Mesenchymal stem cell (in vitro differentiated cells and primary cell): Measurements from ENCODE around the gene MYO3A.

Source experiments
- DNase-seq: peaks from one replicate; pipeline ENCODE4 v3.0.0-alpha.2; 2013
- H2AFZ ChIP-seq: one replicate; pipeline ENCODE4 v1.6.1; 2013; ENCODE audit warnings: low read depth, mild to moderate bottlenecking, control low read depth, inconsistent platforms, low read length, moderate library complexity
- H2AK5ac ChIP-seq: 2 replicates; pipeline ENCODE4 v1.6.1; 2013; ENCODE audit warnings: low read length, moderate library complexity, mild to moderate bottlenecking, inconsistent platforms; ENCODE audit not compliant: severe bottlenecking
- H2BK120ac ChIP-seq: one replicate; pipeline ENCODE4 v1.6.1; 2013; ENCODE audit warnings: low read depth, mild to moderate bottlenecking, inconsistent platforms, low read length, moderate library complexity
- H2BK12ac ChIP-seq, 2 experiments: one replicate each; pipeline ENCODE4 v1.6.1; 2013; ENCODE audit warnings: inconsistent platforms in 2 of 2, low read length in 2 of 2, mild to moderate bottlenecking in 2 of 2, moderate library complexity in 2 of 2, control low read depth in 1 of 2
- H2BK15ac ChIP-seq: one replicate; pipeline ENCODE4 v1.6.1; 2013; ENCODE audit warnings: mild to moderate bottlenecking, low read depth, inconsistent platforms; ENCODE audit not compliant: poor library complexity, severe bottlenecking
- H2BK5ac ChIP-seq: 2 replicates; pipeline ENCODE4 v1.6.1; 2013; ENCODE audit warnings: low read depth, mild to moderate bottlenecking, low read length, control low read depth, inconsistent platforms; ENCODE audit not compliant: poor library complexity, severe bottlenecking
- H3K14ac ChIP-seq, 2 experiments: one replicate each; pipeline ENCODE4 v1.6.1; 2013; ENCODE audit warnings: inconsistent platforms in 2 of 2, low read length in 2 of 2, control low read depth in 1 of 2, mild to moderate bottlenecking in 1 of 2, moderate library complexity in 1 of 2
- H3K18ac ChIP-seq, 2 experiments: one replicate each; pipeline ENCODE4 v1.6.1; 2013; ENCODE audit warnings: inconsistent platforms in 2 of 2, low read length in 2 of 2, control low read depth in 1 of 2, low read depth in 1 of 2, mild to moderate bottlenecking in 1 of 2
- H3K23ac ChIP-seq, 2 experiments: one replicate each; pipeline ENCODE4 v1.6.1; 2013; ENCODE audit warnings: inconsistent platforms in 2 of 2, low read length in 2 of 2, mild to moderate bottlenecking in 2 of 2, moderate library complexity in 2 of 2, control low read depth in 1 of 2
- H3K27ac ChIP-seq: 2 replicates; pipeline ENCODE4 v1.5.1; 2013; ENCODE audit warnings: mild to moderate bottlenecking, moderate library complexity, low read length, control low read depth, inconsistent platforms; ENCODE audit not compliant: poor library complexity, severe bottlenecking
- H3K27me3 ChIP-seq, 2 experiments: 2 replicates each; pipeline versions ENCODE4 v1.6.1 to v1.7.0; 2013; ENCODE audit warnings: low read length in 2 of 2, mild to moderate bottlenecking in 2 of 2, moderate library complexity in 2 of 2, control low read depth in 1 of 2, inconsistent platforms in 1 of 2; ENCODE audit not compliant: control insufficient read depth in 1 of 2, insufficient read depth in 1 of 2
- H3K36me3 ChIP-seq, 2 experiments: 2 replicates each; pipeline versions ENCODE4 v1.6.1 to v1.7.0; 2013; ENCODE audit warnings: low read length in 2 of 2, control low read depth in 1 of 2, inconsistent platforms in 1 of 2, low read depth in 1 of 2, mild to moderate bottlenecking in 1 of 2; ENCODE audit not compliant: insufficient read depth in 2 of 2, control insufficient read depth in 1 of 2
- H3K4ac ChIP-seq, 2 experiments: one replicate each; pipeline ENCODE4 v1.6.1; 2013; ENCODE audit warnings: inconsistent platforms in 2 of 2, low read length in 2 of 2, mild to moderate bottlenecking in 2 of 2, moderate library complexity in 2 of 2, control low read depth in 1 of 2, low read depth in 1 of 2
- H3K4me1 ChIP-seq: 2 replicates; pipeline ENCODE4 v1.6.1; 2013; ENCODE audit warnings: low read depth, low read length, control low read depth; ENCODE audit not compliant: control insufficient read depth, insufficient read depth
- H3K4me2 ChIP-seq: 2 replicates; pipeline ENCODE4 v1.6.1; 2013; ENCODE audit warnings: low read length, mild to moderate bottlenecking, inconsistent platforms; ENCODE audit not compliant: poor library complexity, severe bottlenecking
- H3K4me3 ChIP-seq, 2 experiments: 2 replicates each; pipeline versions ENCODE4 v1.5.1 to v1.7.0; 2013; ENCODE audit warnings: low read length in 2 of 2, mild to moderate bottlenecking in 2 of 2, control low read depth in 1 of 2, low read depth in 1 of 2; ENCODE audit not compliant: insufficient read depth in 1 of 2
- H3K79me1 ChIP-seq: replicated peaks from 2 replicates; pipeline ENCODE4 v1.6.1; 2013; ENCODE audit warnings: mild to moderate bottlenecking, control low read depth, low read length, inconsistent platforms; ENCODE audit not compliant: poor library complexity, severe bottlenecking
- H3K9ac ChIP-seq: 2 replicates; pipeline ENCODE4 v1.7.0; 2013; ENCODE audit warnings: mild to moderate bottlenecking, low read length, moderate library complexity
- H3K9me3 ChIP-seq: 2 replicates; pipeline ENCODE4 v1.7.0; 2013; ENCODE audit warnings: mild to moderate bottlenecking, low read length; ENCODE audit not compliant: control insufficient read depth
- H4K8ac ChIP-seq: one replicate; pipeline ENCODE4 v1.6.1; 2013; ENCODE audit warnings: inconsistent platforms, mild to moderate bottlenecking, low read length, moderate library complexity
- H4K91ac ChIP-seq: one replicate; pipeline ENCODE4 v1.6.1; 2013; ENCODE audit warnings: mild to moderate bottlenecking, low read length, inconsistent platforms
- WGBS: methylation state at CpG from one replicate; pipeline ENCODE4 v1.1.7; 2013; ENCODE audit warnings: mixed read lengths; 5-methylcytosine and 5-hydroxymethylcytosine counted together

MYO3A gene

GRCh38 chr10:26081459-26081858 is 147.4 kb downstream of the MYO3A start:
- no peak overlapping the region for H3K27ac ChIP-seq
- no peak overlapping the region for H2BK15ac ChIP-seq
- H3K4me2 ChIP-seq, result no peak overlapping the region
- H3K9ac ChIP-seq, result no peak overlapping the region
- no peak overlapping the region for H3K14ac ChIP-seq
- no peak overlapping the region for H3K4me3 ChIP-seq
- no peaks in the 10 kb centered on the region for H3K27me3 ChIP-seq
- no peaks in the 10 kb centered on the region for H3K79me1 ChIP-seq
- 89% methylated on average over 3 of the region's 4 CpGs for WGBS
- H2BK120ac ChIP-seq, result no peak overlapping the region
- H2BK5ac ChIP-seq, result no peak overlapping the region
- no peaks in the 10 kb centered on the region for H3K36me3 ChIP-seq
- H3K18ac ChIP-seq, result no peak overlapping the region
- no peak for DNase-seq
- no peak overlapping the region for H3K4ac ChIP-seq
- H4K8ac ChIP-seq, result no peak overlapping the region
- H2BK12ac ChIP-seq, result no peak overlapping the region
- H3K23ac ChIP-seq, result no peak overlapping the region
- H2AFZ ChIP-seq, result no peak overlapping the region
- no peaks in the 10 kb centered on the region for H3K9me3 ChIP-seq
- no peaks in the 10 kb centered on the region for H3K4me1 ChIP-seq
- no peak overlapping the region for H2AK5ac ChIP-seq
- H4K91ac ChIP-seq, result no peak overlapping the region

GRCh38 chr10:26085549-26085948 is 151.5 kb downstream of the MYO3A start:
- DNase-seq, result no peak
- WGBS, result 53% methylated on average over 3 of the region's 3 CpGs
- Histone ChIP-seq H2BK12ac (no peak overlapping the region), H3K9me3 (no peaks in the 10 kb centered on the region), H2BK120ac (no peak overlapping the region), H2AFZ (no peak overlapping the region), H3K4me3 (no peak overlapping the region), H2BK15ac (no peak overlapping the region), H2AK5ac (no peak overlapping the region), H2BK5ac (no peak overlapping the region), H3K23ac (no peak overlapping the region), H3K27ac (no peak overlapping the region), H3K27me3 (no peaks in the 10 kb centered on the region), H3K4me1 (no peaks in the 10 kb centered on the region), H3K4me2 (no peak overlapping the region), H4K91ac (no peak overlapping the region), H4K8ac (no peak overlapping the region), H3K18ac (no peak overlapping the region), H3K9ac (no peak overlapping the region), H3K79me1 (no peaks in the 10 kb centered on the region), H3K36me3 (no peaks in the 10 kb centered on the region), H3K4ac (no peak overlapping the region), H3K14ac (no peak overlapping the region)

GRCh38 chr10:26087666-26088065 is 153.6 kb downstream of the MYO3A start:
- Histone ChIP-seq H3K4ac (no peak overlapping the region), H3K4me1 (no peaks in the 10 kb centered on the region), H2AFZ (no peak overlapping the region), H2AK5ac (no peak overlapping the region), H3K4me2 (no peak overlapping the region), H4K91ac (no peak overlapping the region), H3K36me3 (no peaks in the 10 kb centered on the region), H4K8ac (no peak overlapping the region), H3K4me3 (no peak overlapping the region), H2BK15ac (no peak overlapping the region), H3K9me3 (no peaks in the 10 kb centered on the region), H3K14ac (no peak overlapping the region), H3K27ac (no peak overlapping the region), H2BK120ac (no peak overlapping the region), H3K27me3 (no peaks in the 10 kb centered on the region), H2BK12ac (no peak overlapping the region), H2BK5ac (no peak overlapping the region), H3K18ac (no peak overlapping the region), H3K79me1 (no peaks in the 10 kb centered on the region), H3K9ac (no peak overlapping the region), H3K23ac (no peak overlapping the region)
- 75% methylated on average over 3 of the region's 3 CpGs for WGBS
- DNase-seq, result no peak

- H3K4ac ChIP-seq, result no peak overlapping the region
- H3K18ac ChIP-seq, result no peak overlapping the region
- no peak overlapping the region for H2BK12ac ChIP-seq
- no peak overlapping the region for H4K91ac ChIP-seq
- WGBS, result 91% methylated on average over 4 of the region's 5 CpGs
- DNase-seq, result no peak
- H4K8ac ChIP-seq, result no peak overlapping the region
- no peak overlapping the region for H3K4me2 ChIP-seq
- H3K36me3 ChIP-seq, result no peaks in the 10 kb centered on the region
- H2BK5ac ChIP-seq, result no peak overlapping the region
- no peak overlapping the region for H3K9ac ChIP-seq
- H3K4me1 ChIP-seq, result no peaks in the 10 kb centered on the region
- H3K27me3 ChIP-seq, result no peaks in the 10 kb centered on the region
- H3K14ac ChIP-seq, result no peak overlapping the region
- no peak overlapping the region for H2AFZ ChIP-seq
- no peak overlapping the region for H3K23ac ChIP-seq
- no peak overlapping the region for H2BK120ac ChIP-seq
- H3K9me3 ChIP-seq, result no peaks in the 10 kb centered on the region
- no peak overlapping the region for H3K27ac ChIP-seq
- H2AK5ac ChIP-seq, result no peak overlapping the region
- H3K4me3 ChIP-seq, result no peak overlapping the region
- no peaks in the 10 kb centered on the region for H3K79me1 ChIP-seq
- no peak overlapping the region for H2BK15ac ChIP-seq
These were observed 156.0 kb downstream of the MYO3A start for GRCh38 chr10:26090026-26090425.
